ENCODE results near the gene CATSPER3. TPM values are rescaled to one million over a fixed set of nuclear protein-coding genes. Genes with fewer than 3 reads are reported as not detected.

CATSPER3 gene
- total RNA-seq, 2 donors from 2014 or later = 0.79 to 1.1 TPM

DNA sequence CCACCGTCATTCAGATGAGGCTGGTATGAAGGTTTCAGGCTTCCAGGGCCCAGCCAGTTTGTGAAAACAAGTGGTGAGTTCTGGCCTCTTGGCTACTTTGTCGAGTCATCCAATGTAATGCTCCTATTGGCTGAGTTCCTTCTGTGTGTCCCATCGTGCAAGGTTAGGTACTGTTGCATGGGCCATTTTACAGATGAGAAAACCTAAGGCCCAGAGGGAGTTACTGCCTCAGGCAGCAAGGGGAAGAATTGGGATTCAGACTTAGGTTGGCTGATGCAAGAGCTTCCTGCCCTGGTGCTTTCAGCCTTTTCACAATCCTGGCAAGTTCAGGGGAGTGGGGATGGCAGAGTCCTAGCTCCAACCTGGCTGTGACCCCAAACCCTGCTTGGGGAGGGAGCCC is 83.7 kb downstream of the CATSPER3 start:
- Mint-ChIP-seq H3K36me3 (ENCODE audit: insufficient read depth in 2 of 2) (no peaks in the 10 kb centered on the region), H3K9me3 (no peaks in the 10 kb centered on the region), H3K4me3 (no peak overlapping the region), H3K27me3 (ENCODE audit: low read depth) (peaks cover 76% of the 10 kb centered on the region), H3K4me1 (ENCODE audit: low read depth) (no peaks in the 10 kb centered on the region), H3K27ac (no peak overlapping the region)
- ATAC-seq (replicated peaks in 1 of 2) = no peak
- DNase-seq = no peak

DNA sequence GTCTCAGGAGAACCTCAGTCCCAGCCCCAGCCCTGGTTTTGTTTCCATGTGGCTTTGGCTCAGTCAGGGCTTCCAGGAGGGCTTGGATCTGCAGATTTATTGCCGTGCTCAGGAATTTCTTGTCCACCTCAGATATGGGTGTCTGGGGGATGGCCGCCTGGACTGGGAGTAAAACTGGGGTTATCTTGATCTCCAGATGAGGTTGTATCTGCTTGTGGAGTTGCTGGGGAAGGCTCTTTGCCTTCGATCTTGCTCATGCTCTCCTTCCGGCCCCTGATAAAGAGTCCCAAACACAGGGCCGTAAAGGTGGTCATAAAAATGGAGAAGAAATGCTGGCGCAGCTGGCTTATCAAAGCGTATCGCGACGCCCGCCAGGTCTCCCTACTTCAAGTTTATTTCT is 84.2 kb downstream of the CATSPER3 start:
- H3K9me3 Mint-ChIP-seq = no peaks in the 10 kb centered on the region
- H3K4me1 Mint-ChIP-seq (ENCODE audit: low read depth) = no peaks in the 10 kb centered on the region
- no peak overlapping the region for H3K27ac Mint-ChIP-seq
- H3K27me3 Mint-ChIP-seq (ENCODE audit: low read depth) = peaks cover 71% of the 10 kb centered on the region
- no peak overlapping the region for H3K4me3 Mint-ChIP-seq
- no peaks in the 10 kb centered on the region for H3K36me3 Mint-ChIP-seq (ENCODE audit: insufficient read depth in 2 of 2)
- ATAC-seq (replicated peaks in 1 of 2) (no peak), DNase-seq (no peak)

DNA sequence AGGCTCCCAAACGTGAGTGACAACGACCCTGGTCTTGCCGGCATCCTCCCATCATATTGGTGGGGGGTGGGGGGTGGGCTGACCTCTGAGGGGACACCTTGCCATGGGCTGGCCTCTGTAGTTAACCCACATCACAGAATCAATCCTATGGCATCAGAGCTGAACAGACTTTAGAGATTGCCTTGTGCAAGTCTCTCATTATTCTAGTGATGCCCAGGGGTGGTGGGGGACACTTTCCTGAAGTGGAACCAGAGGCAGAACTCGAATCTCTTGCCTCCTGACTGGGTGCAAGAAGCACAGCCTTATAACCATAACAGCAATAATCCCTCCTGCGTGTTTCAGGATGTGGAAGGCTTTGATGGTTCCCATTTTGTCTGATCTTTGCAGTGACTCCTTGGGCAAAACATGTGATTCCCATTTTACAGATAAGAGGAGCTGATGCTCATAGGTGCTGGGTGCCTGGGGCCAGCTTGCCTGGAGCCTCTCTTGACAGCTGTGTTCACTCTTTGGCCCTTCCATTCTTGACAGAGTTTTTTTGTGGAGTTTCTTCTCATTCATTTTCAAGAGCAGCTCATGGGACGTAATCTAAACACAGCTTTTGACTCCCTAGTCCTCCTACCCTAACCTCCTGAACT is 84.9 kb downstream of the CATSPER3 start:
- DNase-seq (no peak), ATAC-seq (replicated peaks in 1 of 2) (no peak)
- Mint-ChIP-seq H3K27me3 (ENCODE audit: low read depth) (peaks cover 64% of the 10 kb centered on the region), H3K4me1 (ENCODE audit: low read depth) (no peaks in the 10 kb centered on the region), H3K36me3 (ENCODE audit: insufficient read depth in 2 of 2) (no peaks in the 10 kb centered on the region), H3K9me3 (no peaks in the 10 kb centered on the region), H3K4me3 (no peak overlapping the region), H3K27ac (no peak overlapping the region)

DNA sequence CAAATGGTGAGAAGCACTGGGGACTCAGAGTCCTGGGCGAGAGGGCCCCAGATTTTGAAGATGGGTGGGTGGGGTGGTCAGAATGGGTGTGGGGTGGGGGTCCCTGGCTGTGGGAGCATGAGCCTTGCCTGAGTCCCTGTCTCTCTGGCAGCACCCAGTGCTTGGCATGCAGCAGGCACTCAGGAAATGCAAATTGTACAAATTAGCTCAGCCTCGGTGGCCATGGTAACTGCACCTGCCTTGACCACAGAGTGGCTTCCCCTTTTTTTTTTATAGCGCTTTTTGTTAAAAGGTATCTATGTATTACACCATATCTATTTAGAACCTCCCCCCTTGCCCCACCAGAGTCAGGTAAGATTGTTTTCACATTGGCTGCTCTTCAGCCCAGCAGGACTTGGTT is 85.6 kb downstream of the CATSPER3 start:
- H3K36me3 Mint-ChIP-seq (ENCODE audit: insufficient read depth in 2 of 2) = no peaks in the 10 kb centered on the region
- no peak for DNase-seq
- no peak overlapping the region for H3K4me3 Mint-ChIP-seq
- no peaks in the 10 kb centered on the region for H3K4me1 Mint-ChIP-seq (ENCODE audit: low read depth)
- no peak overlapping the region for H3K27ac Mint-ChIP-seq
- no peaks in the 10 kb centered on the region for H3K9me3 Mint-ChIP-seq
- H3K27me3 Mint-ChIP-seq (ENCODE audit: low read depth) = peaks cover 58% of the 10 kb centered on the region
- ATAC-seq (replicated peaks in 1 of 2) = no peak

DNA sequence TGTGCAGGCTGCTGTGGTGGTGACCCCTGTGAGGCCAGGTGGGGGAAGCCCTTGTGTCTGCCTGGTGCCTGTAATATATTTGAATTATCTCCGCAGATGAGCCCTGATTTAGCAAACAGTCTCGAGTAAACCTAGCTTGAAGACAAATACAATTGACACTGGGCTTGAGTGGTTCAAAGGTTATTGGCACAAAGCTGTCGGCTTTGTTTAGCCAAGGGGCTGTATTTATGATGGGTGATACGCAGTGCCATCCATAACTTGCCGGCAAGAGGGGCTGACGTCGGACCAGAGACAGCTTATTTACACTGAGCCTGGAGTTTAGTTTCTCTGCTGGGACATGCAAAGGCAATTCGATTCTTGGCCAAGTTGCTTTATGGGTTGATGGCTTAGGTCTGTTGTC is 86.3 kb downstream of the CATSPER3 start:
- DNase-seq = no peak
- no peaks in the 10 kb centered on the region for H3K4me1 Mint-ChIP-seq (ENCODE audit: low read depth)

DNA sequence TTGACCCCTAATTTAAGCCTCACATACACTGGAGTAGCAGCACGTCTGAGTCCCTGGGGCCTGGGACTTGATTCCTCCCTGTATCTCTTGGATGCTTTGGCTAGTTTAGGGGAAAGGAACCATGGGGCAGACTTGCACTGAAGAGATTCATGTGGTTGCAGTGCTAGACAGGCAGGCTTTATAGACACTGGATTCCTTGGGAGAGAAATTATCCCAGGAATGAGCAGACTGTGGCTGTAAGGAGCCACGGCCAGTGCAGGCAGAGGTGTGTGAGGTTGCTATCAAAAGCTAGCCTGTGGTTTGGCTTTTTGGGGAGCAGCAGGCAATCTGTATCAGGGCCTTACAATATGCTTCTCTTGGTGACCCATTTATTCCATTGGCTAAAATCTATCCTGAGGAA is 86.8 kb downstream of the CATSPER3 start:
- Mint-ChIP-seq H3K36me3 (ENCODE audit: insufficient read depth in 2 of 2) (no peaks in the 10 kb centered on the region), H3K27me3 (ENCODE audit: low read depth) (peaks cover 49% of the 10 kb centered on the region), H3K4me1 (ENCODE audit: low read depth) (no peaks in the 10 kb centered on the region), H3K9me3 (no peaks in the 10 kb centered on the region), H3K27ac (no peak overlapping the region), H3K4me3 (no peak overlapping the region)
- ATAC-seq (replicated peaks in 1 of 2) (no peak), DNase-seq (no peak)

More for the DNA sequence above, 86.3 kb downstream of the CATSPER3 start:
- no peak for ATAC-seq (replicated peaks in 1 of 2)
- H3K27me3 Mint-ChIP-seq (ENCODE audit: low read depth) = peaks cover 54% of the 10 kb centered on the region
- H3K9me3 Mint-ChIP-seq = no peaks in the 10 kb centered on the region
- H3K27ac Mint-ChIP-seq = no peak overlapping the region
- no peak overlapping the region for H3K4me3 Mint-ChIP-seq
- no peaks in the 10 kb centered on the region for H3K36me3 Mint-ChIP-seq (ENCODE audit: insufficient read depth in 2 of 2)

DNA sequence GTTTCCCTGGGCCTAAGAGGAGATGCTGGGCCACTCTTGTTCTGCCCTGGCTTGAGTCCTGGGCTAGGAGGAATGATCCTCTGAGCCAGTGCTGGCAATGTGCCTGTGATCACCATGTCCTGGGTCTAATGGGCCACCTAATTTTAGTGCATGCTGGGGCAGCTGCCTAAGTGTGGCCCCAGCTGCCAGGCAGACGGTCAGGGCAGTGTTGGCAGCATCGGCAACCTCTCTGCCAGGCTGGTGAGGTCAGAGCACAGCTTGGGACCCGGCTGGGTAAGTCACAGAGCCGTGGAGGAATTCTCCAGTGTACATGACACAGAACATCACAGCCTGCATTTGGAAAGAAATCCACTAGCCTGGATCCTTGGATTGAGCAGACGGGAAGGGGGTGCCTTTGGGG is 87.7 kb downstream of the CATSPER3 start:
- peaks cover 40% of the 10 kb centered on the region for H3K27me3 Mint-ChIP-seq (ENCODE audit: low read depth)
- H3K36me3 Mint-ChIP-seq (ENCODE audit: insufficient read depth in 2 of 2) = no peaks in the 10 kb centered on the region
- no peak overlapping the region for H3K27ac Mint-ChIP-seq
- ATAC-seq (replicated peaks in 1 of 2) (no peak), DNase-seq (no peak)
- H3K9me3 Mint-ChIP-seq = no peaks in the 10 kb centered on the region
- H3K4me1 Mint-ChIP-seq (ENCODE audit: low read depth) = no peaks in the 10 kb centered on the region
- no peak overlapping the region for H3K4me3 Mint-ChIP-seq

DNA sequence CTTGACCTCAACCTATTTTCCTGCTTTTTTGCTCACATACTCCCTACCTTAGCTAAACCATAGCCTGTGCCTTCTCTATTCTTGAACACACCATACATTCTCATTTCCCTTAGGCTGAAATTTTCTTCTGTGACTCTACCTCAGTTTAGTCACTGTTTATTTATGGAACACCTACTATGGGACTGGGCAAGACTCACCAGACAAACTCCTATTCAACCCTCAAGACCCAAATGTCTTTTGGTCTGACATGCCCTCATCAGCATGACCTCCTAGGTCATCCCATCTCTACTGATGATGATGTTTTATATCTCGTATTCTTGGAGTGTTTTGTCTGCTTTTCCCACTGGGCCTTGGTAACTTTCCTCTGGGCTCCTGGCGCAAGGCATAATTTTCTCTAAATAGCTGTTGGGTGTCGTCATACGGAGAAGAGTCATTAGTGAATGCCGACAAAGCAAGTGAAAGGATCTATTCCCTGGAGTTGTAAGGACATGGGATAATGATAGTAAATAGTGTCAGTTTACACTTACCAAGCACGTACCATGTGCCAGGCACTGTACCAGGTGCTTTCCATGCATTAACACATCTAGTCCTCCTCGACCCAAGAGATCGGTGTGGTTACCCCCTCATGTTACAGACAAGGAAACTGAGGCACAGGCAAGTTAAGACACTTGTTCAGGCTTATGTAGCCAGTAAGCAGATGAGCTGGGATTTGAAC is 88.8 kb downstream of the CATSPER3 start:
- no peak for DNase-seq
- H3K27ac Mint-ChIP-seq = no peak overlapping the region
- ATAC-seq (replicated peaks in 1 of 2) = no peak
- no peaks in the 10 kb centered on the region for H3K36me3 Mint-ChIP-seq (ENCODE audit: insufficient read depth in 2 of 2)
- H3K9me3 Mint-ChIP-seq = no peaks in the 10 kb centered on the region
- H3K27me3 Mint-ChIP-seq (ENCODE audit: low read depth) = peaks cover 30% of the 10 kb centered on the region
- H3K4me1 Mint-ChIP-seq (ENCODE audit: low read depth) = no peaks in the 10 kb centered on the region
- no peak overlapping the region for H3K4me3 Mint-ChIP-seq

DNA sequence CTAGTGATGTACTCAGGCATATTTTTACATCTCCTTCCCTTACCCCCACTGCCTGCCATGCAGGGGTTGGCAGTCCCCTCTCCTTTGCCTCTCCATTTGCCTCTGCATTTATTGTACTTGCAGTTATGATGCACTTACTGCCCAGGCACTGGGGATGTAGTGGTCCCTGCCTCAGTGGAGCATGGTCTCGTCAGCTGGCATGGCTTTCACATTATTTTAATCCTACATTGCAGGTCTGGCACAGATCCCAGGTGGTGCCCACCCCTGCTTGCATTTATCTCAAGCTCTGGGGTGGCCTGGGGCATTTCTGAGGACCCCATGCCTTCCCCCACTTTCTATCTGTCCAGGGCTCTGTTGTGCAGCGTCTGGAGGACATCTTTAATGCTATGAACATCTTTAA is 89.5 kb downstream of the CATSPER3 start:
- Mint-ChIP-seq H3K27me3 (ENCODE audit: low read depth) (peaks cover 22% of the 10 kb centered on the region), H3K9me3 (no peaks in the 10 kb centered on the region), H3K4me3 (no peak overlapping the region), H3K4me1 (ENCODE audit: low read depth) (no peaks in the 10 kb centered on the region), H3K36me3 (ENCODE audit: insufficient read depth in 2 of 2) (no peaks in the 10 kb centered on the region), H3K27ac (no peak overlapping the region)
- ATAC-seq (replicated peaks in 1 of 2) (no peak), DNase-seq (no peak)

DNA sequence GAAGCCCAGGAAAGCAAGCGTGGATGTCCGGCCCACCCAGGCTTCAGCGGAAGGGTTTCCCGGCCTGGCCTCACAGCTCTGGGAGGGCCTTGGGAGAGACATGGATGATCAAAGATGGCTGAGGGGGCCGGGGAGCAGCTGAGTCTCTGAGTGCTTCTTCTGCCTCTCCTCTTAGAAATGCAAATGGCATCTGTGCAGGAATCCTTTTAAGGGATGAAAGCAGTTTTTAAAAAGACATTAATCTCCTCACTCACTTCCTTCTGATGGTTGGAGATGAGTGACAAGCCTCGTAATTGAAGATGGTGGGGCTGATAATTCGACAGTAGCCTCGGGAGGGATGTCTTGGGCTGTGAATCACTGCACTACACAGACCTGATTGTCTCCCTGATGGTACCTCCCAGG is 90.6 kb downstream of the CATSPER3 start:
- no peak overlapping the region for H3K4me3 Mint-ChIP-seq
- no peak overlapping the region for H3K27ac Mint-ChIP-seq

DNA sequence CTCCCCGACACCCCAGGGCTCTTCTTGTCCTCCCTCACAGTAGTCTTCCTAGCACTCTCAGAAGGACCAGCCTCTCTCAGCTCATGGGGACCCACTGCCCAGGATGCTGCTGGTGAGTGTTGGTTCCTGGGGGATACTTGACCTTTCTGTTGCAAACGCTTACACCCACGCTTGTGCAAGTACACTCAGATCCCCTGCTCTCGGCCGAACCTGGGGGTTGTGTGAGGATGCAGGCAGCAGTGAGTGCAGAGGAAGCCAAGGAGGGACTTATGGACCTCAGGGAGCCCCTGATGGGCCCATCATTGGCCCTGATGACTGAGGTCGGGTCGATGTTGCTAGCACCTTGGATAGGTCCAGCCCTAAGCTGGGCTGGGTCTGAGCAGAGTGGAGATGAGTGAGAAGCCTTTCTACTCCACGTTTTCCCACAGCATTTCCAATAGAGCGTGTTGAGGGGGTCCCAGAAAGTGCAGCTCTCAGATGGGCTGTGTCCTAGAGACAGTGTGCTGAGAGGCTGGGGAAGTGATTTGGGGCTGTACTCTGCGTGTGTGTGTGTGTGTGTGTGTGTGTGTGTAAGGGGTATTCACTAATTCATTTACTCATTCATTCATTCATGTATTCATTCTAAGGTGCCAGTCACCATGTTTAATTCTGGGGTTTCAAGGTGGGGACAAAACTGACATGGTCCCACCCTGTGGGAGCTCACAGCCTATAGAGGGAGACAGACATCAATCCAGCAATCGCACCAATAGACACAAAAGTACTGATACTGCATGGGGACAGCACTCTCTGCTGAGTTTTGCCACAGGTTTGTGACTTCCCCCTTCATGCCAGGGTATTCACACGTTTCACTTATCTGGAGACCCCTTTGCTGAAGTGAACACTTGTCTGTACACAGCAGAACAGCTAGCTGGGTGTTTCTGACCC is 91.6 kb downstream of the CATSPER3 start:
- no peak overlapping the region for H3K4me3 Mint-ChIP-seq
- no peaks in the 10 kb centered on the region for H3K4me1 Mint-ChIP-seq (ENCODE audit: low read depth)
- no peaks in the 10 kb centered on the region for H3K36me3 Mint-ChIP-seq (ENCODE audit: insufficient read depth in 2 of 2)
- ATAC-seq (replicated peaks in 1 of 2) (no peak), DNase-seq (no peak)
- H3K27me3 Mint-ChIP-seq (ENCODE audit: low read depth) = peaks cover 3% of the 10 kb centered on the region
- no peaks in the 10 kb centered on the region for H3K9me3 Mint-ChIP-seq
- no peak overlapping the region for H3K27ac Mint-ChIP-seq

More for the DNA sequence above, 90.6 kb downstream of the CATSPER3 start:
- Mint-ChIP-seq H3K9me3 (no peaks in the 10 kb centered on the region), H3K27me3 (ENCODE audit: low read depth) (peaks cover 12% of the 10 kb centered on the region), H3K36me3 (ENCODE audit: insufficient read depth in 2 of 2) (no peaks in the 10 kb centered on the region), H3K4me1 (ENCODE audit: low read depth) (no peaks in the 10 kb centered on the region)
- DNase-seq (no peak), ATAC-seq (replicated peaks in 1 of 2) (no peak)

DNA sequence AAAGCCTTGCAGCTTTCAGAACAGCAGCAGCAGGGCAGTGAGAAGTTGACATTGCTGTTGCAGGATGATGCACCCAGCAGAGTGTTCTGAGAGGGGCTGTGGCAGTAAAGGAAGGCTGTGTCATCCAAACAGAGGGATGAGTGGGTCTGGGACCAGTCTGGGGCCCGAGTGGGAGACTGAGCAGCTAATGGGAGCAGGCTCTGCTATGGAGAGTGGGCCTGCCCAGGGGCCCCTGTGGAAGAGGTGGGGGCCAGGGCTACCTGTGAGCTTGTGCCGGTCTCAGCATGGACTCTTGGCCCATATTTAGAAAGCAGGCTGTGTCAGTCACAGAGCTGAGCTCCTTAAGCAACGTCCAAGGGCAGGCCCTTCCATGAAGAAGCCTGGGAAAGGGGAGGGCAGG is 92.3 kb downstream of the CATSPER3 start:
- Mint-ChIP-seq H3K27ac (no peak overlapping the region), H3K4me3 (no peak overlapping the region), H3K27me3 (ENCODE audit: low read depth) (no peaks in the 10 kb centered on the region), H3K9me3 (no peaks in the 10 kb centered on the region), H3K4me1 (ENCODE audit: low read depth) (no peaks in the 10 kb centered on the region), H3K36me3 (ENCODE audit: insufficient read depth in 2 of 2) (no peaks in the 10 kb centered on the region)
- ATAC-seq (replicated peaks in 1 of 2) = no peak
- DNase-seq = no peak

DNA sequence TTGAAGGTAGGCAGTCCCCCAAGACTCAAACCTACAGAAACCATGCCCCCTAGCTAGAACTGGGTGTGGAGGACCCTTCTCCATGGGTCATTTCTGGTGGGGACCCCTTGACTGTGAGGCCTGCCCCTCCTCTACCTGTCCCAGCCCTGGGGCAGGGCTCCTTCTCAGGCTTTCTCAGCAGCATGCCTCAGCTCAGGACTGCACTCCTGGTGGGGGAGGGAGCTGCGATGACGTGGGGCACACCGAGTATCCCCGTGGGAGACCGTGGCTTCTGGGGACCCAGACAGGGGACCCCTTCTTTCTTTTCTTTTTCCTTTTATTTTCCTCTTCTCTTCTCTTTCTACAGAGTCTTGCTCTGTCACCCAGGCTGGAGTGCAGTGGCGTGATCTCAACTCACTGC is 93.3 kb downstream of the CATSPER3 start:
- Mint-ChIP-seq H3K4me3 (no peak overlapping the region), H3K4me1 (ENCODE audit: low read depth) (no peaks in the 10 kb centered on the region), H3K9me3 (no peaks in the 10 kb centered on the region), H3K27ac (no peak overlapping the region), H3K36me3 (ENCODE audit: insufficient read depth in 2 of 2) (no peaks in the 10 kb centered on the region), H3K27me3 (ENCODE audit: low read depth) (peaks cover 5% of the 10 kb centered on the region)
- ATAC-seq (replicated peaks in 1 of 2) (no peak), DNase-seq (no peak)

Data from activated T-cell treated with anti-CD3 and anti-CD28 coated beads, Interleukin-2, amount 50 U/mL, for 72 hours (primary cell).